IMR-90 (cell line): Measurements from ENCODE around the gene BTK. TPM values are rescaled to one million over a fixed set of nuclear protein-coding genes. Genes with fewer than 3 reads are reported as not detected.

Experiments used
- ATAC-seq: fragments of 200-7000 bp; cut with Tn5 transposase; 2 replicates; pipeline ENCODE4 v1.9.1; 2020; ENCODE audit warnings: low read depth, mild to moderate bottlenecking, moderate library complexity
- BruUV-seq: library from RNA; stranded (reverse); fragments of 400-500 nt; replicated peaks from 2 replicates; lab custom pipeline; 2021; lab: Mats Ljungman, UMichigan
- CTCF ChIA-PET: fragments of 300-600 bp; formaldehyde crosslinking; extraction: SDS; loops from one replicate; lab custom pipeline; 2021; ENCODE audit warnings: antibody characterized with exemption; lab: Yijun Ruan, JAX
- POLR2A ChIA-PET: fragments of 300-600 bp; sonication (Branson Sonifier 250); formaldehyde crosslinking; loops from one replicate; lab custom pipeline; 2022; ENCODE audit warnings: antibody characterized with exemption; ENCODE audit not compliant: unreplicated experiment; lab: Charles Lee
- DNase-seq: peaks from one replicate; pipeline ENCODE4 v3.0.0; 2013
- H2AFZ ChIP-seq: replicated peaks from 2 replicates; pipeline ENCODE3; 2013; ENCODE audit warnings: low read length, mild to moderate bottlenecking; ENCODE audit not compliant: poor library complexity
- H2AK5ac ChIP-seq: 2 replicates; pipeline ENCODE4 v1.6.1; 2013; ENCODE audit warnings: low read depth, low read length, inconsistent platforms
- H2AK9ac ChIP-seq: replicated peaks from 2 replicates; pipeline ENCODE3; 2013; ENCODE audit warnings: mild to moderate bottlenecking, low read depth, low read length, moderate library complexity; ENCODE audit not compliant: poor library complexity
- H2BK120ac ChIP-seq: 2 replicates; pipeline ENCODE4 v1.6.1; 2013; ENCODE audit warnings: low read depth, low read length, inconsistent platforms
- H2BK15ac ChIP-seq: 3 replicates; pipeline ENCODE4 v1.6.1; 2013; ENCODE audit warnings: low read depth, low read length, inconsistent platforms
- H2BK20ac ChIP-seq: 2 replicates; pipeline ENCODE4 v1.6.1; 2013; ENCODE audit warnings: low read depth, mild to moderate bottlenecking, inconsistent platforms, low read length, moderate library complexity
- H2BK5ac ChIP-seq: 2 replicates; pipeline ENCODE4 v1.6.1; 2013; ENCODE audit warnings: mild to moderate bottlenecking, low read depth, low read length, inconsistent platforms; ENCODE audit not compliant: poor library complexity, severe bottlenecking
- H3K14ac ChIP-seq: replicated peaks from 2 replicates; pipeline ENCODE4 v1.6.1; 2013; ENCODE audit warnings: low read depth, low read length, inconsistent platforms
- H3K18ac ChIP-seq: 2 replicates; pipeline ENCODE4 v1.6.1; 2013; ENCODE audit warnings: low read depth, low read length, control low read depth
- H3K23ac ChIP-seq: 2 replicates; pipeline ENCODE4 v1.6.1; 2013; ENCODE audit warnings: low read depth, low read length, inconsistent platforms
- H3K27ac ChIP-seq: 2 replicates; pipeline ENCODE4 v1.5.1; 2013; ENCODE audit warnings: mild to moderate bottlenecking, control low read depth, low read length; ENCODE audit not compliant: insufficient read depth
- H3K27me3 ChIP-seq: 2 replicates; pipeline ENCODE4 v1.6.1; 2013; ENCODE audit warnings: low read length; ENCODE audit not compliant: control insufficient read depth, insufficient read depth
- H3K36me3 ChIP-seq: 2 replicates; pipeline ENCODE4 v1.6.1; 2013; ENCODE audit warnings: low read length, mixed read lengths; ENCODE audit not compliant: control insufficient read depth, insufficient read depth
- H3K4ac ChIP-seq: 2 replicates; pipeline ENCODE4 v1.6.1; 2013; ENCODE audit warnings: low read depth, low read length, inconsistent platforms
- H3K4me1 ChIP-seq: 2 replicates; pipeline ENCODE4 v1.6.1; 2013; ENCODE audit warnings: low read length, mixed read lengths; ENCODE audit not compliant: control insufficient read depth, insufficient read depth
- H3K4me2 ChIP-seq: 2 replicates; pipeline ENCODE4 v1.6.1; 2013; ENCODE audit warnings: low read depth, mild to moderate bottlenecking, control low read depth, low read length, moderate library complexity
- H3K4me3 ChIP-seq: 2 replicates; pipeline ENCODE4 v1.5.1; 2013; ENCODE audit warnings: low read depth, mild to moderate bottlenecking, control low read depth, low read length, moderate library complexity; ENCODE audit not compliant: insufficient read depth
- H3K56ac ChIP-seq: 2 replicates; pipeline ENCODE4 v1.6.1; 2013; ENCODE audit warnings: low read length, inconsistent platforms; ENCODE audit not compliant: insufficient read depth; ENCODE audit errors: extremely low read depth
- H3K79me1 ChIP-seq, 2 experiments: 2 replicates each; pipeline ENCODE4 v1.6.1; 2013; ENCODE audit warnings: low read length in 2 of 2, inconsistent platforms in 1 of 2, low read depth in 1 of 2
- H3K9ac ChIP-seq: 2 replicates; pipeline ENCODE4 v1.6.1; 2013; ENCODE audit warnings: low read depth, low read length, control low read depth
- H3K9me1 ChIP-seq: 2 replicates; pipeline ENCODE4 v1.6.1; 2013; ENCODE audit warnings: low read length, inconsistent platforms; ENCODE audit not compliant: insufficient read depth
- H3K9me3 ChIP-seq: 2 replicates; pipeline ENCODE4 v1.6.1; 2013; ENCODE audit warnings: low read length; ENCODE audit not compliant: control insufficient read depth, insufficient read depth
- H4K20me1 ChIP-seq: 2 replicates; pipeline ENCODE4 v1.6.1; 2013; ENCODE audit warnings: low read length, inconsistent platforms; ENCODE audit not compliant: insufficient read depth
- H4K5ac ChIP-seq: 2 replicates; pipeline ENCODE4 v1.6.1; 2013; ENCODE audit warnings: mild to moderate bottlenecking, low read depth, low read length, control low read depth
- H4K8ac ChIP-seq, 2 experiments: 2 replicates each; pipeline ENCODE4 v1.6.1; 2013; ENCODE audit warnings: low read depth in 2 of 2, low read length in 2 of 2, control low read depth in 1 of 2, inconsistent platforms in 1 of 2
- H4K91ac ChIP-seq: 2 replicates; pipeline ENCODE4 v1.6.1; 2013; ENCODE audit warnings: low read depth, low read length, inconsistent platforms; ENCODE audit not compliant: insufficient read depth
- BHLHE40 ChIP-seq: fragments of 150-350 bp; IDR thresholded peaks from 2 replicates; pipeline ENCODE4 v1.6.1; 2016; ENCODE audit warnings: mild to moderate bottlenecking, low read depth, low read length
- MXI1 ChIP-seq: IDR thresholded peaks from 2 replicates; pipeline ENCODE4 v1.6.1; 2012; ENCODE audit warnings: low read depth, mild to moderate bottlenecking, low read length, moderate library complexity, borderline replicate concordance
- POLR2A ChIP-seq: IDR thresholded peaks from 2 replicates; pipeline ENCODE4 v1.6.1; 2012; ENCODE audit warnings: mild to moderate bottlenecking, low read depth, low read length
- RFX5 ChIP-seq: IDR thresholded peaks from 2 replicates; pipeline ENCODE4 v1.8.0; 2012; ENCODE audit warnings: low read depth, mild to moderate bottlenecking, low read length, moderate library complexity
- SMC3 ChIP-seq: fragments of 150-350 bp; IDR thresholded peaks from 2 replicates; pipeline ENCODE4 v1.6.1; 2016; ENCODE audit warnings: low read depth, mild to moderate bottlenecking, antibody characterized with exemption, low read length, moderate library complexity
- WGBS, 2 experiments: methylation state at CpG; one replicate each; pipeline versions ENCODE4 v1.1.5 to v1.1.7; 2013; ENCODE audit warnings: missing lambda C conversion rate in 2 of 2; ENCODE audit not compliant: insufficient read length in 1 of 2; ENCODE audit errors: extremely low coverage in 2 of 2; 5-methylcytosine and 5-hydroxymethylcytosine counted together
- dilution Hi-C: fragments of 300-500 bp; cut with HindIII; formaldehyde crosslinking; loops from one replicate; pipeline ENCODE4 v1.14.3; 2018; ENCODE audit warnings: low sequenced_read_pairs; ENCODE audit not compliant: unreplicated experiment
- in situ Hi-C: fragments of 300-500 bp; cut with MboI; formaldehyde crosslinking; loops from 3 replicates; pipeline ENCODE4 v1.14.3; 2019; ENCODE audit warnings: low sequenced_read_pairs, inconsistent platforms, mixed read lengths
- intact Hi-C: fragments of 100-400 bp; cut with micrococcal nuclease; formaldehyde crosslinking; loops from 2 replicates; pipeline ENCODE4 v1.10.0; 2022
- polyA plus RNA-seq, 3 experiments: library from polyadenylated mRNA; depleted of rRNA; stranded (reverse); fragments of >200 nt; gene quantifications; 2 replicates each; pipeline ENCODE4 v1.2.3, GENCODE V29; 2012; ENCODE audit warnings: low replicate concordance in 1 of 3
- total RNA-seq: library from RNA; depleted of rRNA; stranded (reverse); fragments of >200 nt; gene quantifications from 2 replicates; pipeline ENCODE4 v1.2.3, GENCODE V29; 2012
- TF ChIP-seq, protein P1 (sequence below): conservative IDR thresholded peaks from 2 replicates; pipeline ENCODE4 v1.5.1; 2012; ENCODE audit warnings: mild to moderate bottlenecking, low read depth, low read length, improper control_type of control experiment

The BTK gene
- total and polyA plus RNA-seq, 2 of the 4 experiments (the other 2 are of a cell fraction) = not detected

DNA sequence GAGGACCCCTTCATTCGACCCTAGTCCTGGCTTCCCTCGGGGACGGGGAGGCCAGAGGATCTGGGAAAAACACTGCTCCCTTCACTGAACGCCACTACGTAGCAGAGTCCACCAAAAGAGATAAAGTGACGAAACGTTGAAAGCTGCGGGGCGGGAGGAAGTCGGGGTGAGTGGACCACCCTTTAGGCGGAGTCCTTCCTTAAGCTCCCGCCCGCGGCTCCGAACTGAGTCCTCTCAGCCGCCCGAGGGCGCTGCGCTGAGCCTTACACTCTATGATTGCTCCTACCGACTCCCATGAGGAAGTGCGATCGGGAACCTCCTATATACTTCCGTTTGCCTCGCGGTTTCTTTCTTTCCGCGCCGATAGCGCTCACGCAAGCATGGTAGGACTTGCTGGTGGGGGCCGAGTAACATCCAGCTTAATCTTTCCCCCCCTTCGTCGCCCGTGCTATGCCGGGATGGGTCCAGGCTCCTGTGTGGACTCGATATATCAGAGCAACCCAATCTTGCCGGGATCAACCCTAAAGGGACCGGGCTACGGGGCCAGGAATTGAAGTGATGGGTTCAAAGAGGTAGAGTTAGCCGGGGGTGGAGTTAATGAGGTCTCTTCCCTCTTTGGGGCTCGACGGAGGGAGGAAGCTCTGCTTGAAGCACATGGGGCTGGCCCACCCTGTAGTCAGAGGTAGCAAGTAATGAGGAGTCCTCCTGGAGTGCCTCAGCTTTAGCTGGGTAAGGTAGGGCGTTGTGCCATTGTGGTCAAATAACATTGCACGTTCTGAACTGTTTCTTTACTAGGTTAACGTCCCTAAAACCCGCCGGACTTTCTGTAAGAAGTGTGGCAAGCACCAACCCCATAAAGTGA is 4.9 kb upstream of the BTK start, which contains the start of gene RPL36A:
Gene RPL36A, plus strand, starts transcription at position 348 of the 862 bp plus-strand sequence. Its CDS starts 33 bp downstream, at position 381.
- Histone ChIP-seq H4K20me1 (peaks cover 13% of the 10 kb centered on the region; the same call in 1 of the 2 replicates), H3K14ac (peak within 1 kb of the TSS; percentile 96), H3K4me3 (peak within 1 kb of the TSS; percentile 74), H3K4me1 (no peaks in the 10 kb centered on the region), H4K5ac (peak within 1 kb of the TSS; percentile 91), H2AK5ac (peak within 1 kb of the TSS; percentile 95), H2BK15ac (peak within 1 kb of the TSS; percentile 18; the same call in 1 of the 3 replicates), H3K36me3 (peaks cover 9% of the 10 kb centered on the region; the same call in 1 of the 2 replicates), H3K9me1 (peaks cover 4% of the 10 kb centered on the region), H3K4me2 (peak within 1 kb of the TSS; percentile 96), H3K9me3 (no peaks in the 10 kb centered on the region), H3K79me1 (peaks cover 0 to 16% of the 10 kb centered on the region in 2 experiments; a peak in 2 of 4 replicates), H2AFZ (peak within 1 kb of the TSS; percentile 85), H3K9ac (peak within 1 kb of the TSS; percentile 91), H3K27me3 (peaks cover 9% of the 10 kb centered on the region; the same call in 1 of the 2 replicates), H3K4ac (peak within 1 kb of the TSS; percentile 91), H4K91ac (peak within 1 kb of the TSS; percentile 89), H2BK120ac (peak within 1 kb of the TSS; percentile 41), H2BK5ac (peak within 1 kb of the TSS; percentile 49), H3K27ac (peak within 1 kb of the TSS; percentile 61), H3K18ac (peak within 1 kb of the TSS; percentile 39), H2BK20ac (no peak within 1 kb of the TSS), H2AK9ac (peak within 1 kb of the TSS; percentile 84), H3K56ac (peak within 1 kb of the TSS; percentile 66), H4K8ac (peak within 1 kb of the TSS; percentile 88 to 96), H3K23ac (peak within 1 kb of the TSS; percentile 91)
- TSS peak; percentile 70 for BruUV-seq
- in situ Hi-C loops = no loop called here
- dilution Hi-C loops = no loop called here
- WGBS, 2 experiments = 46% methylated on average over 18 of the region's 47 CpGs; no CpG with 5 or more reads in 1 of the 2 experiments
- TF ChIP-seq MXI1 (peak; percentile 66; the same call in 1 of the 2 replicates), BHLHE40 (no peak), RFX5 (no peak), POLR2A (peak; percentile 98), SMC3 (peak; percentile 16; the same call in 1 of the 2 replicates)
- TF ChIP-seq, protein P1, sequence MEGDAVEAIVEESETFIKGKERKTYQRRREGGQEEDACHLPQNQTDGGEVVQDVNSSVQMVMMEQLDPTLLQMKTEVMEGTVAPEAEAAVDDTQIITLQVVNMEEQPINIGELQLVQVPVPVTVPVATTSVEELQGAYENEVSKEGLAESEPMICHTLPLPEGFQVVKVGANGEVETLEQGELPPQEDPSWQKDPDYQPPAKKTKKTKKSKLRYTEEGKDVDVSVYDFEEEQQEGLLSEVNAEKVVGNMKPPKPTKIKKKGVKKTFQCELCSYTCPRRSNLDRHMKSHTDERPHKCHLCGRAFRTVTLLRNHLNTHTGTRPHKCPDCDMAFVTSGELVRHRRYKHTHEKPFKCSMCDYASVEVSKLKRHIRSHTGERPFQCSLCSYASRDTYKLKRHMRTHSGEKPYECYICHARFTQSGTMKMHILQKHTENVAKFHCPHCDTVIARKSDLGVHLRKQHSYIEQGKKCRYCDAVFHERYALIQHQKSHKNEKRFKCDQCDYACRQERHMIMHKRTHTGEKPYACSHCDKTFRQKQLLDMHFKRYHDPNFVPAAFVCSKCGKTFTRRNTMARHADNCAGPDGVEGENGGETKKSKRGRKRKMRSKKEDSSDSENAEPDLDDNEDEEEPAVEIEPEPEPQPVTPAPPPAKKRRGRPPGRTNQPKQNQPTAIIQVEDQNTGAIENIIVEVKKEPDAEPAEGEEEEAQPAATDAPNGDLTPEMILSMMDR = peak; percentile 74
- intact Hi-C loops = loop anchor here (1.0 kb wide), 1 partner anchor 42 kb away; no protein-coding TSS in a partner anchor
- POLR2A ChIA-PET = interaction anchor here (0.5 kb wide), 1 partner anchor 116 kb away, joined by 3 read pairs; no protein-coding TSS in a partner anchor
- DNase-seq (peak; percentile 89), ATAC-seq (peak; percentile 99)
- CTCF ChIA-PET = interaction anchor here (0.7 to 1.2 kb wide), 3 partner anchors 12 to 69 kb away, joined by 3 read pairs; no protein-coding TSS in a partner anchor
